ENCODE results near the gene THAP6.

THAP6 gene

GRCh38 chr4:75565481-75565880 lies 51.2 kb downstream of the THAP6 start:
- ATAC-seq (ENCODE audit: low read depth) = no peak

GRCh38 chr4:75566911-75567310 lies 52.6 kb downstream of the THAP6 start:
- DNase-seq (ENCODE audit: low spot score) = no peak
- H3K9me3 ChIP-seq (ENCODE audit: severe bottlenecking) = no peaks in the 10 kb centered on the region
- ATAC-seq (ENCODE audit: low read depth) = no peak
- H3K36me3 ChIP-seq (ENCODE audit: low read depth) = no peaks in the 10 kb centered on the region
- H3K4me1 ChIP-seq (ENCODE audit: insufficient read depth, poor library complexity, severe bottlenecking) = no peaks in the 10 kb centered on the region
- H3K27ac ChIP-seq (ENCODE audit: poor library complexity, severe bottlenecking) = no peak overlapping the region
- no peak overlapping the region for H3K4me3 ChIP-seq (ENCODE audit: severe bottlenecking)
- no peak for TF ChIP-seq CTCF (IDR thresholded peaks at IDR 0.05; ENCODE audit: poor library complexity, severe bottlenecking)
- H3K27me3 ChIP-seq (ENCODE audit: insufficient read depth, poor library complexity, severe bottlenecking) = no peaks in the 10 kb centered on the region

More at GRCh38 chr4:75565481-75565880, 51.2 kb downstream of the THAP6 start:
- H3K27ac ChIP-seq (ENCODE audit: poor library complexity, severe bottlenecking) = no peak overlapping the region
- no peaks in the 10 kb centered on the region for H3K36me3 ChIP-seq (ENCODE audit: low read depth)
- no peak for DNase-seq (ENCODE audit: low spot score)
- TF ChIP-seq CTCF (IDR thresholded peaks at IDR 0.05; ENCODE audit: poor library complexity, severe bottlenecking) = no peak
- H3K27me3 ChIP-seq (ENCODE audit: insufficient read depth, poor library complexity, severe bottlenecking) = no peaks in the 10 kb centered on the region
- H3K4me3 ChIP-seq (ENCODE audit: severe bottlenecking) = no peak overlapping the region
- no peaks in the 10 kb centered on the region for H3K9me3 ChIP-seq (ENCODE audit: severe bottlenecking)
- no peaks in the 10 kb centered on the region for H3K4me1 ChIP-seq (ENCODE audit: insufficient read depth, poor library complexity, severe bottlenecking)

GRCh38 chr4:75567725-75568124 lies 53.5 kb downstream of the THAP6 start:
- TF ChIP-seq CTCF (IDR thresholded peaks at IDR 0.05; ENCODE audit: poor library complexity, severe bottlenecking) = no peak
- H3K4me3 ChIP-seq (ENCODE audit: severe bottlenecking) = no peak overlapping the region
- H3K9me3 ChIP-seq (ENCODE audit: severe bottlenecking) = no peaks in the 10 kb centered on the region
- H3K27ac ChIP-seq (ENCODE audit: poor library complexity, severe bottlenecking) = no peak overlapping the region
- no peaks in the 10 kb centered on the region for H3K4me1 ChIP-seq (ENCODE audit: insufficient read depth, poor library complexity, severe bottlenecking)
- no peak for DNase-seq (ENCODE audit: low spot score)
- no peak for ATAC-seq (ENCODE audit: low read depth)
- H3K36me3 ChIP-seq (ENCODE audit: low read depth) = no peaks in the 10 kb centered on the region
- no peaks in the 10 kb centered on the region for H3K27me3 ChIP-seq (ENCODE audit: insufficient read depth, poor library complexity, severe bottlenecking)
